K562 treated with DMSO at 1 percent for 12 hours (cell line): ENCODE data around the gene NCAM1. TPM values are rescaled to one million over a fixed set of nuclear protein-coding genes. Genes with fewer than 3 reads are reported as not detected.

Source experiments
- total RNA-seq: library from RNA; unstranded; fragments of 300-600 nt; gene quantifications from 2 replicates; pipeline ENCODE4 v1.2.3, GENCODE V29; 2022; ENCODE audit not compliant: insufficient read depth

Gene NCAM1
- total RNA-seq: not detected in 2 replicates

GRCh38 chr11:112961146-112961668 lies at the start of gene NCAM1:
Gene NCAM1 (plus strand): TSS chr11:112961420.

GRCh38 chr11:113314389-113315301 lies 353.4 kb downstream of the NCAM1 start, which contains the start of gene TTC12:
Gene TTC12 (plus strand): TSS chr11:113314583. CDS start chr11:113316258, 1,675 bp downstream.

